Stimulated activated naive CD8-positive, alpha-beta T cell treated with anti-CD3 and anti-CD28 coated beads, Interleukin-15, amount 100 ng/mL, for 72 hours (primary cell): Measurements from ENCODE around the gene VEGFA.

ENCODE experiments used
- ATAC-seq: fragments of 150-1000 bp; cut with Tn5 transposase; 2 replicates; pipeline ENCODE4 v1.10.0; 2021; ENCODE audit warnings: mild to moderate bottlenecking, moderate library complexity
- DNase-seq, 2 donors: peaks; one replicate each; pipeline ENCODE4 v3.0.0; 2021 to 2022
- H3K27ac Mint-ChIP-seq, 2 donors: one replicate each; pipeline ENCODE4 v1.8.0; 2022; ENCODE audit warnings: mild to moderate bottlenecking in 2 of 2, mixed read lengths in 2 of 2, moderate library complexity in 2 of 2
- H3K27me3 Mint-ChIP-seq: one replicate; pipeline ENCODE4 v1.8.0; 2022; ENCODE audit warnings: mixed read lengths
- H3K4me1 Mint-ChIP-seq: one replicate; pipeline ENCODE4 v1.8.0; 2022; ENCODE audit warnings: mild to moderate bottlenecking, mixed read lengths
- H3K4me3 Mint-ChIP-seq, 2 donors: one replicate each; pipeline ENCODE4 v1.8.0; 2022; ENCODE audit warnings: mild to moderate bottlenecking in 2 of 2, mixed read lengths in 2 of 2, moderate library complexity in 1 of 2
- H3K9me3 Mint-ChIP-seq, 2 donors: one replicate each; pipeline ENCODE4 v1.8.0; 2022; ENCODE audit warnings: mixed read lengths in 2 of 2

VEGFA gene

DNA sequence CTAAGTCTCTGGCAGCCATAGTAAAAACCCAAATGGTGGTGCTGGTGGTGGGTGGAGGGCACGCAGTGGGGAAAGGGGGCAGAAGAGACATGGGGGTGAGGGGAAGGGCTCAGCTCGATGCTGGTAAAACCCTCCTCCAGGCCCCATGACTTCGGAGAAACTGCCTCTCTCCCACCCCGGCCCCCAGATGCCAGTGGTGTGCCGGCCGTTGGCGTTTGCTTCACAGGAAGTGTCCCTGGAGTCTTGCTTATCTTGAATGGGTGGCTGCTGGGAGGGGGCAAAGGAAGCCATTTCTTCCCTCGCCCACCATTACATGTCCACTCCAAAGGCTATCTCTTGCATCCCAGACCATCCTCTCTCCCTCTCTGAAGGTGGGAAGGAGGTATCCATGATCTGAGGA lies 25.4 kb downstream of the VEGFA start:
- H3K4me1 Mint-ChIP-seq: peaks cover 16% of the 10 kb centered on the region
- no peak overlapping the region for H3K4me3 Mint-ChIP-seq
- DNase-seq: no peak
- no peaks in the 10 kb centered on the region for H3K9me3 Mint-ChIP-seq
- no peak overlapping the region for H3K27ac Mint-ChIP-seq
- H3K27me3 Mint-ChIP-seq: peaks cover 7% of the 10 kb centered on the region
- no peak for ATAC-seq

- ATAC-seq (no peak), DNase-seq (no peak)
- Mint-ChIP-seq H3K27me3 (peaks cover 7% of the 10 kb centered on the region), H3K27ac (peak overlapping the region in 1 of 2 donors; percentile 13), H3K4me1 (peaks cover 16% of the 10 kb centered on the region), H3K9me3 (no peaks in the 10 kb centered on the region), H3K4me3 (no peak overlapping the region)
Observed at GRCh38 chr6:43796168-43796567, 26.2 kb downstream of the VEGFA start.

DNA sequence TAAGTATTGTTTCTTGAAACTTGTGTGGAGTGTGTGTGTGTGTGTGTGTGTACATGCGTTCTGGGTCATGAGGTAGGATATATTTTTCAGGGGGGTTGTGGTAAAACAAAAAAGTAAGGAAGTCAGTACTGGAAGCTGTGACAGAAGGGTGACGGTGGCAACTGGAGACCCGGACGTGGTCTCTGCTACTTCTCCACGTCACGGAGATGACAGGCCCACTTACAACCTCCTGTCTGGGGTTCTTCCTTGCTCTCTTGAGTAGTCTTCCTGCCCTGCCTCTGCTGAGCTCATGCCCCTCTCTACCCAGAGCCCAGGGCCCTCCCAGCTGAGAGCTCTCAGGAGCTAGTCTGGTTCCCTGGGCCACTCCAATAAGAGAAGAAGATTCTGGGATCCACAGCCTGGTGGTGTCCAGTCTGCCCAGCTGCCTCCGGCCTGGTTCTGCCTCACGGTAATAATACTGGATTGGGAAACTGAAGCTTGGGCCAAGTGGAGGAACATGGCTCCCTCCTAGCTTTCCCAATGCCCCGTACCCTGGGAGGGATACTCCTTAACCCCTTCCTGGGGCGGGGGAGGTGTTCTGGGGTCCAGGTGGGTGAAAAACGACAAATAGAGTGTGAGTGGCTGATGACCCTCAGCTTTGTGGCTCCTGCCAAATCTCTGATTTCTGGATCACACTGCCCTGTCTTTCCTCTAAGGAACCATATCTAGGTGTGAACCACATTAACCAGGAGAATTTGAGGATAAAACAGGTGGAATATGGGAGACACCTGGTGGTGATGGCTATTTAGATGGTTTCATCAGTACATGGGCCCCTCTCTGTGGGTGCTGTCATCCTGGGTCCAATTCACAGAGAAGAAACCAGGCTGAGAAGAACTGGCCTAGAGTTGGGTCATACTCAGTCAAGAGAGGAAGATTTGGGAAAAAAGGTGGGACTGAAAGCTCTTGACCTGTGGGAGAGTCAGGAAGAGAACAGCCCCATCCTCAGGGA lies 27.2 kb downstream of the VEGFA start:
- ATAC-seq (no peak), DNase-seq (no peak)
- H3K4me1 Mint-ChIP-seq: peaks cover 16% of the 10 kb centered on the region
- H3K9me3 Mint-ChIP-seq: no peaks in the 10 kb centered on the region
- H3K4me3 Mint-ChIP-seq: no peak overlapping the region
- peak overlapping the region; percentile 36 to 69 for H3K27ac Mint-ChIP-seq
- H3K27me3 Mint-ChIP-seq: peaks cover 7% of the 10 kb centered on the region

DNA sequence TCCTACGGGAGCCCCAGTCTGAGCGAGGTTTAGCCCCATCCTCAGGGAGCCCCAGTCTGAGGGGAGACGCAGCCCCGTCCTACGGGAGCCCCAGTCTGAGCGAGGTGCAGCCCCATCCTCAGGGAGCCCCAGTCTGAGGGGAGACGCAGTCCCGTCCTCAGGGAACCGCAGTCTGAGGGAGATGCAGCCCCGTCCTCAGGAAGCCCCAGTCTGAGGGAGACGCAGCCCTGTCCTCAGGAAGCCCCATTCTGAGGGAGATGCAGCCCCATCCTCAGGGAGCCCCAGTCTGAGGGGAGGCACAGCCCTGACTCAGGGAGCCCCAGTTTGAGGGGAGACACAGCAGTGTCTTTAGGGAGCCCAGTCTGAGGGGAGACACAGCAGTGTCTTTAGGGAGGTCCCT lies 27.9 kb downstream of the VEGFA start:
- peaks cover 7% of the 10 kb centered on the region for H3K27me3 Mint-ChIP-seq
- no peak overlapping the region for H3K27ac Mint-ChIP-seq
- ATAC-seq: peak; percentile 18

GRCh38 chr6:43798688-43799444 lies 28.9 kb downstream of the VEGFA start:
- Mint-ChIP-seq H3K9me3 (no peaks in the 10 kb centered on the region), H3K27ac (no peak overlapping the region), H3K27me3 (peaks cover 7% of the 10 kb centered on the region), H3K4me3 (no peak overlapping the region), H3K4me1 (peaks cover 16% of the 10 kb centered on the region)
- DNase-seq (no peak), ATAC-seq (peak; percentile 44)

More for the DNA sequence above, 27.9 kb downstream of the VEGFA start:
- Mint-ChIP-seq H3K4me1 (peaks cover 16% of the 10 kb centered on the region), H3K9me3 (no peaks in the 10 kb centered on the region), H3K4me3 (no peak overlapping the region)
- DNase-seq: no peak

- Mint-ChIP-seq H3K27me3 (peaks cover 7% of the 10 kb centered on the region), H3K4me1 (peaks cover 21% of the 10 kb centered on the region), H3K4me3 (no peak overlapping the region), H3K27ac (peak overlapping the region in 1 of 2 donors; percentile 51), H3K9me3 (no peaks in the 10 kb centered on the region)
- ATAC-seq (no peak), DNase-seq (no peak)
Observed at GRCh38 chr6:43799551-43800297, 29.7 kb downstream of the VEGFA start.

GRCh38 chr6:43800298-43800623 lies 30.2 kb downstream of the VEGFA start:
- Mint-ChIP-seq H3K9me3 (no peaks in the 10 kb centered on the region), H3K4me1 (peaks cover 21% of the 10 kb centered on the region), H3K27ac (no peak overlapping the region), H3K27me3 (peaks cover 7% of the 10 kb centered on the region), H3K4me3 (no peak overlapping the region)
- ATAC-seq: no peak
- no peak for DNase-seq

DNA sequence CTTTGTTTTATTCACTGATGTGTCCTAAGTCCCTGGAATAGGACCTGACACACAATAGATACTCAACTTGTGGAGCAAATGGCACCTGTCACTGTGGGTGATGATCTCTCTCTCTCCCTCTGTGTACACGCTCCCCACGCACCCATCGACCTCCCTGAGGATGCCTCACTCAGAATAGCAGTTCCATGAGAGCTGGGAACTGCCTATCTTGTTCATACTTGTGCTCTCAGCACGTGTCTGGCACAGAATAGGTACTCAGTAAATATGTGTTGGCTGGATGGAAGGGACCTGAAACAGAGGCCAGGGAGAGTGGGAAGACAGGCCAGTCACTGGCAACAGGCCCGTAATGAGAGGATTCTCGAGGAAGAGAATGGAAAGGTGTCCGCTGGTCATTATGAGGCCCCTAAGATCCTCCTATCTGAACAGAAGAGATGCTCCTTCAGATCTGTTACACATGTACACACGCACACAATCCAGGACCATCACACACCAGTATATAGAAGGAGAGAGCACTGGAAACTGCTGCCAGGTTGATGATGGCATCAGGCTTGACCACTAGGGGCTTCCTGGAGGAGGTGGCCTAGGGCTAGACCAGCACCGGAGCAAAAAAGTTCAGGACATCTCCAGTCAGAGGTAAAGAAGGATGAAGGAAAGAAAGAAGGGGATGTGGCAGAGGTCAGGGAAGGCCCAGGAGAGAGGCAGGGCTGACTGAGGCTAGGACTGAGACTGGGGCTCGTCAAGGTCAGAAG lies 30.9 kb downstream of the VEGFA start:
- Mint-ChIP-seq H3K27me3 (peaks cover 7% of the 10 kb centered on the region), H3K4me1 (peaks cover 21% of the 10 kb centered on the region), H3K4me3 (no peak overlapping the region), H3K27ac (no peak overlapping the region), H3K9me3 (no peaks in the 10 kb centered on the region)
- DNase-seq (no peak), ATAC-seq (no peak)

- DNase-seq (no peak), ATAC-seq (no peak)
- Mint-ChIP-seq H3K27ac (no peak overlapping the region), H3K27me3 (no peaks in the 10 kb centered on the region), H3K9me3 (no peaks in the 10 kb centered on the region), H3K4me1 (peaks cover 21% of the 10 kb centered on the region), H3K4me3 (no peak overlapping the region)
Observed at GRCh38 chr6:43801495-43802181, 31.6 kb downstream of the VEGFA start.

- ATAC-seq (no peak), DNase-seq (no peak)
- peaks cover 21% of the 10 kb centered on the region for H3K4me1 Mint-ChIP-seq
- no peaks in the 10 kb centered on the region for H3K9me3 Mint-ChIP-seq
- no peak overlapping the region for H3K4me3 Mint-ChIP-seq
- H3K27me3 Mint-ChIP-seq: no peaks in the 10 kb centered on the region
- H3K27ac Mint-ChIP-seq: no peak overlapping the region
Observed at GRCh38 chr6:43803055-43803782, 33.2 kb downstream of the VEGFA start.

GRCh38 chr6:43803783-43804549 lies 34.0 kb downstream of the VEGFA start:
- peak; percentile 50 for ATAC-seq
- H3K27me3 Mint-ChIP-seq: no peaks in the 10 kb centered on the region
- H3K27ac Mint-ChIP-seq: no peak overlapping the region
- no peaks in the 10 kb centered on the region for H3K9me3 Mint-ChIP-seq
- DNase-seq: no peak
- H3K4me3 Mint-ChIP-seq: no peak overlapping the region
- peaks cover 15% of the 10 kb centered on the region for H3K4me1 Mint-ChIP-seq

- H3K9me3 Mint-ChIP-seq: no peaks in the 10 kb centered on the region
- peaks cover 10% of the 10 kb centered on the region for H3K4me1 Mint-ChIP-seq
- ATAC-seq (no peak), DNase-seq (no peak)
- no peak overlapping the region for H3K27ac Mint-ChIP-seq
- H3K4me3 Mint-ChIP-seq: no peak overlapping the region
- H3K27me3 Mint-ChIP-seq: no peaks in the 10 kb centered on the region
Observed at GRCh38 chr6:43804550-43805223, 34.7 kb downstream of the VEGFA start.

DNA sequence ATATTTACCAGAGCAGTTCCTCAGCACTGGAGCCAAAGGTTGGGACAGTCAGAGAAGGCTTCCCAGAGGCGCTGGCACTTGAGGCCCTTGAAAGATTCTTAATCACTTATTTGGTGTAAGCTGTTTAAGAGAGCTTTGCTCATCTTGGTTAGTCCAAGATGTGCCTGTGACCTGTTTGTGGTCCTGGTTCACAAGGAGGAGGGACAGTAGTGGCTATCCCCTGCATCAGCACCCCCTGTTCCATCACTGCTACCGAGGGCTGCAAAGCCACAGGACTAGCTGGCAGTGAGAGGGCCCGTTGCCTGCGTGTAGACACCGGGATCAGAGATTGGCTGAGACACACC lies 35.7 kb downstream of the VEGFA start:
- no peak for ATAC-seq
- H3K27me3 Mint-ChIP-seq: no peaks in the 10 kb centered on the region
- H3K9me3 Mint-ChIP-seq: no peaks in the 10 kb centered on the region
- no peak for DNase-seq
- H3K4me3 Mint-ChIP-seq: no peak overlapping the region
- H3K4me1 Mint-ChIP-seq: peaks cover 5% of the 10 kb centered on the region
- no peak overlapping the region for H3K27ac Mint-ChIP-seq
